Breast epithelium (tissue), 4 donors: ENCODE results near the gene C19orf47. TPM values are rescaled to one million over a fixed set of nuclear protein-coding genes. Genes with fewer than 3 reads are reported as not detected.
A peak's percentile ranks its signal among the peaks of the same experiment; 100 is the strongest.

ENCODE experiments used
- DNase-seq, 2 donors: peaks; one replicate each; pipeline ENCODE4 v3.0.0-alpha.2; 2019; ENCODE audit warnings: low spot score in 2 of 2
- H3K27ac ChIP-seq, 2 donors: fragments of 200-600 bp; sonication (generic) in 1 of 2; one replicate each; pipeline ENCODE4 v1.5.1; 2016 to 2019; ENCODE audit warnings: mild to moderate bottlenecking in 1 of 2
- H3K27me3 ChIP-seq, 2 donors: fragments of 200-600 bp; sonication (generic) in 1 of 2; one replicate each; pipeline versions ENCODE4 v1.5.1 to v1.6.0; 2017 to 2019; ENCODE audit warnings: control low read depth in 1 of 2, mild to moderate bottlenecking in 1 of 2
- H3K36me3 ChIP-seq: fragments of 200-600 bp; one replicate; pipeline ENCODE4 v1.5.1; 2019
- H3K4me1 ChIP-seq, 2 donors: fragments of 200-600 bp; sonication (generic); one replicate each; pipeline ENCODE4 v1.5.1; 2016 to 2019; ENCODE audit warnings: control low read depth in 1 of 2
- H3K4me3 ChIP-seq, 3 donors: fragments of 200-600 bp; sonication (generic); 1 replicate in 2 of 3; 2 replicates in 1 of 3; pipeline ENCODE4 v1.5.1; 2016 to 2019; ENCODE audit warnings: mild to moderate bottlenecking in 3 of 3, moderate library complexity in 2 of 3
- H3K9me3 ChIP-seq, 2 donors: fragments of 200-600 bp; sonication (generic) in 1 of 2; one replicate each; pipeline ENCODE4 v1.5.1; 2016 to 2019; ENCODE audit warnings: control low read depth in 1 of 2
- POLR2A ChIP-seq: fragments of 450-650 bp; IDR thresholded peaks from one replicate; pipeline ENCODE4 v1.6.1; 2016; ENCODE audit warnings: antibody characterized with exemption, mild to moderate bottlenecking, moderate library complexity
- POLR2AphosphoS5 ChIP-seq, 3 donors: sonication (generic); formaldehyde crosslinking; IDR thresholded peaks; one replicate each; pipeline ENCODE4 v1.6.1; 2017; ENCODE audit warnings: antibody characterized with exemption in 3 of 3
- intact Hi-C: fragments of 100-400 bp; cut with DNase I; formaldehyde crosslinking; loops from one replicate; pipeline ENCODE4 v1.15.1; 2023; ENCODE audit warnings: low total_unique reads
- total RNA-seq, 3 donors: library from RNA; depleted of rRNA; stranded (reverse); fragments of >200 nt; gene quantifications; one replicate each; pipeline ENCODE4 v1.1.0, GENCODE V29; 2016
- TF ChIP-seq, protein P1 (sequence below), 3 donors: fragments of 450-650 bp; IDR thresholded peaks; one replicate each; pipeline ENCODE4 v1.5.1; 2016 to 2017; ENCODE audit warnings: antibody characterized with exemption in 3 of 3, mild to moderate bottlenecking in 3 of 3, moderate library complexity in 3 of 3

Gene C19orf47
- total RNA-seq, 3 donors from 2014 or later = 6.7 to 13.0 (median 10.2) TPM

GRCh38 chr19:40326201-40326600, 22.0 kb downstream of the C19orf47 start:
- Histone ChIP-seq H3K27ac (no peak overlapping the region), H3K36me3 (peaks cover 15% of the 10 kb centered on the region), H3K4me3 (no peak overlapping the region), H3K9me3 (no peaks in the 10 kb centered on the region), H3K4me1 (peaks cover 0 to 7% of the 10 kb centered on the region in 2 donors), H3K27me3 (no peaks in the 10 kb centered on the region)
- no peak for TF ChIP-seq POLR2A
- TF ChIP-seq POLR2AphosphoS5 (IDR thresholded peaks at IDR 0.05) = no peak
- TF ChIP-seq, protein P1, sequence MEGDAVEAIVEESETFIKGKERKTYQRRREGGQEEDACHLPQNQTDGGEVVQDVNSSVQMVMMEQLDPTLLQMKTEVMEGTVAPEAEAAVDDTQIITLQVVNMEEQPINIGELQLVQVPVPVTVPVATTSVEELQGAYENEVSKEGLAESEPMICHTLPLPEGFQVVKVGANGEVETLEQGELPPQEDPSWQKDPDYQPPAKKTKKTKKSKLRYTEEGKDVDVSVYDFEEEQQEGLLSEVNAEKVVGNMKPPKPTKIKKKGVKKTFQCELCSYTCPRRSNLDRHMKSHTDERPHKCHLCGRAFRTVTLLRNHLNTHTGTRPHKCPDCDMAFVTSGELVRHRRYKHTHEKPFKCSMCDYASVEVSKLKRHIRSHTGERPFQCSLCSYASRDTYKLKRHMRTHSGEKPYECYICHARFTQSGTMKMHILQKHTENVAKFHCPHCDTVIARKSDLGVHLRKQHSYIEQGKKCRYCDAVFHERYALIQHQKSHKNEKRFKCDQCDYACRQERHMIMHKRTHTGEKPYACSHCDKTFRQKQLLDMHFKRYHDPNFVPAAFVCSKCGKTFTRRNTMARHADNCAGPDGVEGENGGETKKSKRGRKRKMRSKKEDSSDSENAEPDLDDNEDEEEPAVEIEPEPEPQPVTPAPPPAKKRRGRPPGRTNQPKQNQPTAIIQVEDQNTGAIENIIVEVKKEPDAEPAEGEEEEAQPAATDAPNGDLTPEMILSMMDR (IDR thresholded peaks at IDR 0.05) = no peak
- intact Hi-C loops = no loop called here
- no peak for DNase-seq

DNA sequence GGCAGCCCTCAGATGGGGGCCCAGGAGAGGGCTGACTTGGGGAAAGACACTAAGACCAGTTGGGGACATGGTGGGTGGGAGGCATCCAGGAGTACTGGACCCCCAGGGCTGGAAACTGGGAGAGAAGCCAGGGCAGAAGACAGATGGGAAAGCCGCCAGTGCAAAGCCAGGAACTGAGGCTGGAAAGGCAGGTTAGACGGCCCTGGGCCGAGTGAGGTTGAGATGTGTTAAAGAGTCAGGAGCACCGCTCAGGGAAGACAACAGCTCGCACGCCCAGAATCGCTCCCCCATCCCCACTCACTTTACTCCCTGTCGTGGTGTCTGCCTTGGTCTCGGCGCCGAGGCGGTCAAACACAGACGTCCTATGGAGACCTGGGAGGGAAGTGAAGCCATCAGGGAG, 24.5 kb downstream of the C19orf47 start:
- Histone ChIP-seq H3K27me3 (no peaks in the 10 kb centered on the region), H3K4me3 (no peak overlapping the region), H3K4me1 (peaks cover 0 to 7% of the 10 kb centered on the region in 2 donors), H3K27ac (peak overlapping the region; percentile 72 to 82), H3K9me3 (no peaks in the 10 kb centered on the region), H3K36me3 (peaks cover 20% of the 10 kb centered on the region)
- peak in 1 of 2 donors; percentile 77 for DNase-seq
- intact Hi-C loops = no loop called here
- TF ChIP-seq, protein P1 (IDR thresholded peaks at IDR 0.05) = no peak
- no peak for TF ChIP-seq POLR2AphosphoS5 (IDR thresholded peaks at IDR 0.05)

GRCh38 chr19:40322951-40323615, 25.1 kb downstream of the C19orf47 start:
- intact Hi-C loops = no loop called here
- no peaks in the 10 kb centered on the region for H3K27me3 ChIP-seq
- no peak overlapping the region for H3K4me3 ChIP-seq
- TF ChIP-seq, protein P1 (IDR thresholded peaks at IDR 0.05) = no peak
- TF ChIP-seq POLR2A (no peak), POLR2AphosphoS5 (IDR thresholded peaks at IDR 0.05) (no peak)
- H3K4me1 ChIP-seq = peaks cover 0 to 7% of the 10 kb centered on the region in 2 donors
- peak overlapping the region; percentile 72 to 82 for H3K27ac ChIP-seq
- peaks cover 20% of the 10 kb centered on the region for H3K36me3 ChIP-seq
- no peaks in the 10 kb centered on the region for H3K9me3 ChIP-seq
- no peak for DNase-seq

DNA sequence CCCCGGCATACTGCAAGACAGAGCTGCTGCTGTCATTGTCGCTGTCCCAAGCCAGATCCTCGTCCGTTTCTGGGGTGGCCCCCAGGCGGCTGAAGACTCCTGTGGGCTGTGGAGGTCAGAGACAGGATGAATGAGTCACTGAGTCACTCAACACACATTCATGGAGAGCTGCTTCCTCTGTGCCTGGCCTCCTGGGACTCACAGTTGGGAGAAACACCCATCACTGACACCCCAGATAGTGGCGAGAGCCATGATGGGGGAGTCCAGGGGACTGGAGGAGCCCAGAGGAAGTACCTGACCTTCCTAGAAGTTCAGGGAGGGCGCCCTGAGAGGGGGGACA, 26.0 kb downstream of the C19orf47 start:
- H3K4me3 ChIP-seq = no peak overlapping the region
- no peaks in the 10 kb centered on the region for H3K27me3 ChIP-seq
- DNase-seq = no peak
- intact Hi-C loops = no loop called here
- H3K9me3 ChIP-seq = no peaks in the 10 kb centered on the region
- H3K27ac ChIP-seq = no peak overlapping the region
- TF ChIP-seq POLR2AphosphoS5 (IDR thresholded peaks at IDR 0.05) (no peak), POLR2A (no peak)
- TF ChIP-seq, protein P1 (IDR thresholded peaks at IDR 0.05) = no peak
- peaks cover 20% of the 10 kb centered on the region for H3K36me3 ChIP-seq
- H3K4me1 ChIP-seq = peaks cover 0 to 7% of the 10 kb centered on the region in 2 donors

DNA sequence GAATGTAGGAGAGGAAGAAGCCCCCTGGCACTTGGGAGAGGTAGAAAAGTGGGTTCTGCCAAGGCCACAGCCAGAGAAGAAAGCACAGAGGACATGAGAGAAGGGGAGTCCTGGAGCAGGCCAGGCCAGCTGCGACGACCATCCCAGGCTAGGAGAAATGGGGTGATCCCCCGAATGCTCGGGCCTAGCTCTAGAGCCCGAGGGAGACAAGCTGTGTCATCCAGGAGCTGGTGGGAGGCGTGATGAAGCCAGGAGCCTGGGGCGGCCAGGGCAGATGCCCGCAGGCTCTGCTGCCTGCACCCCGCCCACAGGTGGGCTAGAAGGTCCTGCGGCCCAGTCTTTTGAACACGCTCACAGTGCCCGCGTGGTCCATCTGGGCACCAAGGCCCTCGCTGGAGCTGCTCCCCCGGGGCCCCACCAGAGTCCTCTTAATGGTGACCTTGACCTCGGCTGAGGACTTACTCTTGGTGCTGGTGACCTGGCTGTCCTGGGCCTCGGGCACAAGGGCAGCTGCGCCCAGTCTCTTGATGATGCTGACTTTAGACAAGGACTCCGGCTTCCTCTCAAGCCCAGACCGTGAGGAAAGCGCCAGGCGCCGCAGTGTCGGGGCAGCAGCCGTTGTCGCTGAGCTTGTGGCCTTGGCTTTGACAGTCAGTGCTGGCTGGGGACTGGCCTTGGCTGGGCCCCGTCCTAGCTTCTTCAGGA, 26.5 kb downstream of the C19orf47 start:
- TF ChIP-seq POLR2A (no peak), POLR2AphosphoS5 (IDR thresholded peaks at IDR 0.05) (no peak)
- TF ChIP-seq, protein P1 (IDR thresholded peaks at IDR 0.05) = no peak
- Histone ChIP-seq H3K27me3 (no peaks in the 10 kb centered on the region), H3K36me3 (peaks cover 20% of the 10 kb centered on the region), H3K27ac (no peak overlapping the region), H3K9me3 (no peaks in the 10 kb centered on the region), H3K4me1 (peaks cover 0 to 7% of the 10 kb centered on the region in 2 donors), H3K4me3 (no peak overlapping the region)
- intact Hi-C loops = no loop called here
- no peak for DNase-seq
